NCI-H2107 (cell line): ENCODE results near the gene LRRC32.
"Not testable (repeated sequence)": the region's sequence is repeated elsewhere in the genome, so short reads cannot be mapped to it uniquely, and the experiment has no call there.

ENCODE experiments used
- DNase-seq: peaks from one replicate; lab custom pipeline; 2025; lab: John Stamatoyannopoulos, UW

The LRRC32 gene

GRCh38 chr11:76628408-76628947 is 42.1 kb downstream of the LRRC32 start:
- DNase-seq = no peak

GRCh38 chr11:76627606-76628005 is 42.9 kb downstream of the LRRC32 start:
- DNase-seq = no peak

DNA sequence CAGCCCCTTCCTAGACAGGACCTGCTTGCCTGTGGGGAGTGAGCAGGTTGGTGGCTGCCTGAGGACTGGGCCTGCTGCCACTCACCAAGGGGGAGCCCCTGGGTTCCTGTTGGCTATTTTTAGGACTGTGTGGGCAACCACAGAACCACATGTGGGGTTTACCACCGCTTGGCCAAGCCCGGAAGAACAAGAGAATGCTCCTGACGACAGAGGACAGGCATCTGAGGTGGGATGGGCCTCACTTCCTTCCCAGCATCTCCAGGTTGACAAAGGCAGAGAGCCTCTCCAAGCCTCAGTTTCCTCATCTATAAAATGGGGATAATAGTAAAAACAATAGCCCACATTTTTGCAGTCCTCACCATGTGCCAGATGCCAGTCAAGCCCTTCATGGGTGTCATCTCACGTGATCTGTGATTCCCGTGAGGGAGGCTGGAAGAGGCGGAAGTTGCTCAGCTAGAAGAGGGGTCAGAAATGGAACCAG is 43.6 kb downstream of the LRRC32 start:
- DNase-seq = no peak

DNA sequence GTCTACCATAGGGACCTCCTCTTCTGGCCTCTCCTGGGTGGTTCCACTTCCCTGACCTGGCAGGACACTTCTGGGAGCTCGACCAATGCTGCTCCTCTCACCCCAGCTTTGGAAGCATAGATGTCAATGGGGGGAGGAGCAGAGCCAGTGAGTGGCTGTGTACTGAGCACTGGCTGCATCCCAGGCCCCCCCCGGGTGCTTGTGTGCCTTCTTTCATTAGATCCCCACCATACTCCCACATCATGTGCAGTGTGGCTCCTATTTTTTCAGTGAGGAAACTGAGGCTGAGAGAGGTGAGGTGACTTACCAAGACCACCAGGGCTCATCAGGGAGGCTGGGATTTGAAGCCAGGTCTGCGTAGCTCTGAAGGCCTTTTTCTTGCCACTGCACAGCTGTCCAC is 44.3 kb downstream of the LRRC32 start:
- DNase-seq = no peak

- no peak for DNase-seq
These were observed 44.9 kb downstream of the LRRC32 start for GRCh38 chr11:76625472-76626186.

DNA sequence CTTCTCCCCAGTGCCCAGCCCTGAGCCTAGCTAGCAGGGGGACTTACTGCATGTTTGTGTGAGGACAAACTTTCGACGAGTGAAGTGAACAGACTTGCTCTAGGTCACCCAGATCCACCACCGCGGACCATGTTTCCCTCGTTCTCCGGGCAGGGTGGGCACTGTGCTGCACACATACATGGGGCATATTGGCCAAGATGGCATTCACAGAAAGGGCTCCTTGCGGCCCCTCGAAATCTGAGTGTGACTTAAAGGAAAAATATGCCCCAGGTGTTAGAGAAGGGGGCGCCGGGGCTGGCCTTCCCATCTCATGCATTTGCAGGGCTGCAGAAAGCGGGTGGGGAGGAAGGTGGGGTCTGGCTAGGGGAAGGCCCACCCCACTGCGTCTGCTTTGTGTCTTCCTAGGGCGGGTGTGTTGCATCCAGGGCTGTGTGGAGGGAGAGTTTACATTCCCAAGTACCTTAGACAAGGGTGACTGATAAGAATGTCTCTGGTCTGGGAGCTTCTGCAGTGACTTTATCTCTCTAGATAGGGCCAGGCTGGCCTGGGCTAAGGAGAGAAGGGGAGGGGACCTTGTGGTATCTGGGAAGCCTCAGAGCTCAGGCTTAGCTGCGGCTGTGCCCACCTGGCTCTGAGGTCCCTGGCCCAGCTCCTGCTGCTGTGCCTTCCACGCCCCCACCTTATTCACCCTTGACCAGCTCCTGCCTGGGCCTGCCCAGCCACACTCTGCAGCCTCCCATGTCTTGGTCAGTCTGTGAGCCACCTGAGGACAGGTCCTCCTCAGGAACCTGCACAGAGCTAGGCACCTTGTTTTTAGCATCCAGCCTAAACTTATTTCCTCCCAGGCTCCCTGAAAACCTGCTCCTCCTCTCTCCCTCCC is 45.8 kb downstream of the LRRC32 start:
- no peak for DNase-seq

GRCh38 chr11:76623884-76624419 is 46.6 kb downstream of the LRRC32 start:
- DNase-seq = no peak

DNA sequence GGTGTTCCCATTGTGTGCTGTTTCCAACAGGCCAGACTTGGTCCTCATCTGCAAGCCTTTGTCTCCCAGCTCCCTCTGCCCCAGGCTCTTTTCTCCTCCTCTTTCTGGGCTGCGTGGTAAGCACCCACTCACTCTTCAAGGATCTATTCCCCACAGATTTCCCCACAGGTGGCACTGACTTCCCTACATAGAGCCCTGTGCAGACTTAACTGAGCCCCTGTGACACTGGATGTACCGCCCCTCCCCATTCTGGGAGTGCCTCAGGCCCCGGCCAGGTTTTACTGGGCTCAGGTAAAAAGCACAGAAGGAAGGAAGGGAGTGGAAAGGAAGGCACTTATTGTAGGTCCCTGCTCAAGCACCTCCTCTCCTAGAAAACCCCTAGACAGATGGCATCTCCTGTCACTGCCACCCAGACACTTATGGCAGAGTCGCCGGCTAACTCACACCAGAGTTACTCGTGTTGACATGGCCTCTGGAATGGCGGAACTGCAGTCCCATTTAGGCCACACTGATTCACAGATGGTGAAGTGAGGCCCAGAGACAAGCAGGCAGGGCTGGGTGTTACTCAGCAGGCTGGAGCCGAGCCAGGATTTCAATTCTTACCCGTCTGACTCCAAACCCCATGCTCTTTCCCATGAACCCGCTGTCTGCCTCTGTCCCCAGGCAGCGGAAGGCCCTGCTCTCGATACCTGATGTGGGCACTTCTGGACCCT is 47.2 kb downstream of the LRRC32 start:
- DNase-seq = no peak

- DNase-seq = no peak
These were observed 48.0 kb downstream of the LRRC32 start for GRCh38 chr11:76622493-76623094.

DNA sequence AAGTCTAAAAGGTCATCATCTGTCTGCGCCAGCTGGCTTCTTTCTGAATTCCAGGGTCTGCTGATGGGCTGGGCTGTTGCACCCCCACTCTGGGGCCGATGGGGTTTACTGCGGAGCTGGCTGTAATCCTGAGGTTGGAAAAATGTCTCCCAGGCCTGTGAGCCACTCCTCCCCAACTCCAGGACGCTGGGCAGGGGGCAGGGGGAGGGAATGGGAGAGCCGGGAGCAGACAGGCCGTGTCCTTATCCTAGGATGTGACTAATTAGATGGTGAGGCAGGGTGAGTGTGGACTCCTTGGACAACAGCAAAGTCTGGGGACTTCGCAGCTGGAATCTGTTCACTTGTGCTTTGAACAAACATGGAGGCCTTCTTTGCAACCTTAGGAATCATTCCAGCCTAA is 48.7 kb downstream of the LRRC32 start:
- DNase-seq = no peak

GRCh38 chr11:76621466-76621865 is 49.1 kb downstream of the LRRC32 start:
- no peak for DNase-seq

DNA sequence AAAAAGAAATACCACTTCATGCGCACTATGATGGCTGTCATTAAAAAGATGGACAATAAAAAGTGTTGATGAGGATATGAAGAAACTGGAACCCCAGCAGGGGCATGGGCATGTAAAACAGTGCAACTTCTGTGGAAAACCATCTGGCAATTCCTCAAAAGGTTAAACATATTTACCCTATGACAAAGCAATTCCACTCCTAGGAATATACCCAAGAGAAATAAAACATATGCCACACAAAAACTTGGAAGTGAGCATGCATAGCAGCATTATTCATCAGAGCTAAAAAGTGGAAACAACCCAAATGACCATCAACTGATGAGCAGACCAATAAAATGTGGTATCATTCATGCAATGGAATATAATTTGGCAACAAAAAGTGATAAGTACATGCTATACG is 50.1 kb downstream of the LRRC32 start:
- no peak for DNase-seq

DNA sequence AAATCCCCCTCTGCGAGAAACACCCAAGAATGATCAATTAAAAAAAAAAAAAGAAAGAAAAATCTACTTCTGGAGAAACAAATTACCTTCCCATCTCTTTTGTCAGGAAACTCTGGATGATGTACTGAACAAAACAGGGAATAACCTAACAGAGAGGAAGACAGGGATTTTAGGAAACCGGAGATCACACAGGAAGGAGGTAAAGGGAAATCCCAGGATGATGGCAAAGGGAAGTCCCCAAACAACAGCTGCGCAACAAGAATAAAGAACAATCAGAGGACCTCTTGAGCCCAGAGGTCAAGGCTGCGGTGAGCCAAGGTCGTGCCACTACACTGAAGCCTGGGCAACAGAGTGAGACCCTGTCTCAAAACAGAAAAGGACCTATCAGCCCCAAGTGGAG is 50.7 kb downstream of the LRRC32 start:
- DNase-seq = not testable (repeated sequence)

DNA sequence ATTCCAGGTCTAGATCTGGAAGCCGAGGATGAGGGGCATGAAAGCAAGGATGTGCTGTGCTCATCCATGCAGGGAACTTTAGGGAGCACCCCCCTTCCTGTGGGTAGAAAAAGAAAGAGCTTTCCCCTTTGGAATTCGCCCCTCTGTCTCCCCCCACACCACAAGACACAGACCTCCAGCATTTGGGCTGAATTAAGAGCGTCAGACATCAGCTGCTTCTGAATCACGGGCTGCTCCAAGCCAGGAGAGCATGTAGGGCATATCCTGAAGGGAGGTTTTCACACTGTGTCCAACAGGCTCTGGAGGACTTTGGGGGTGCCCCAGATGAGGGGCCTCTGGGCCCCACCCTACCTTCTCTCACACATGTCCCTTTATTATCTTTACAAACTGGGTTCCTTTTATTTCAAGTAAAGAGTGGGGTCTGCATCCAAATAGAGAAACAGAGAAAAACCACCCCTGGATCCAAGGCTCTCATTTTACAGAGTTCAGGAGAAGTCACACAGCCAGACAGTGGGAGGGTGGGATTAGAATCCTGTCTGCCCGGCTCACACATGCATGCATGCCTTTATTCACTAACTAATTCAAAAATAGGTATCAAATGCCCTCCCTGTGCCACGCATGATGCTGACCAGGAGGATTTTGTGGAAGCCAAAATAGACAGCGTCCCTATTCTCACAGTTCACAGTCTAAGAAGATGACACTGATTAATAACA is 52.8 kb downstream of the LRRC32 start:
- DNase-seq = no peak

- no peak for DNase-seq
These were observed 53.6 kb downstream of the LRRC32 start for GRCh38 chr11:76616676-76617552.

- DNase-seq = no peak
These were observed 54.6 kb downstream of the LRRC32 start for GRCh38 chr11:76615950-76616349.

DNA sequence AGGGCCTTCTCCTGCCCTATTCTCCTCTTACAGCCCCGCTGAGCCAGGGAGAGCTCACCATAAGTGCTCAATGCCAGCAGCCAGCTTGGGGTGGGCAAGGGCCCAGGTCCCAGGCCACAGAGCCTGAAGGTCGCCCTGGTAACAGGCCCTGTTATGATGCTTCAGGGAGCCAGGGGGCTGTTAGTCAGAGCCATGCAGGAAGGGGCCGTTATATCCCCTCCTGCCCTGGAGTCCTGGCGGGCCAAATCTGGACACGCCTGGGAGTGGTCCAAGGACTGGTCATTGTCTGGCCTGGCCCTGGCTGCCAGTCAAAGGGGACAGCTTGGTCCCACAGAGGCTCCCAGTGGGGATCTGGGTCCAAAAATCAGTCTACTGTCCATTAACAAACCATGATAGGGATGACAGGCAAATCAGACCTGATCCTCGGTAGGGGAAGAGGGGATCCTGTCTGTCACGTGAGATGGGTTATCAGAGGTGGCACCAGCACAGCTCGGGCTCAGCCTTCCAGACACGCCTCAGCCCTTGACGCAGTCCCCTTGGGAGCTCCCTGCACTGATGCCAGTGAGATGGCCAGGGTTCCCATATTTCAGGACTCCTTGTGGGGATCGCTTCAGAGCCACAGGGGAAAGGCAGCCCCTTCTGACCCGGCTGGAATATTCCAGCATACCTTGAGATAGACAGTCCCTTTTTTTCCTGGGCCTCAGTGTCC is 55.9 kb downstream of the LRRC32 start:
- no peak for DNase-seq

- DNase-seq = no peak
These were observed 56.6 kb downstream of the LRRC32 start for GRCh38 chr11:76613901-76614300.

- no peak for DNase-seq
These were observed 58.3 kb downstream of the LRRC32 start for GRCh38 chr11:76612226-76612625.
